Muscle layer of duodenum (tissue), 2 donors: ENCODE results near the gene TTLL11.
"Not testable (repeated sequence)": the region's sequence is repeated elsewhere in the genome, so short reads cannot be mapped to it uniquely, and the experiment has no call there.

ENCODE experiments used
- H3K27ac ChIP-seq: one replicate; pipeline ENCODE4 v1.7.0; 2013; ENCODE audit warnings: mild to moderate bottlenecking, low read length
- H3K27me3 ChIP-seq: one replicate; pipeline ENCODE4 v1.7.0; 2013; ENCODE audit warnings: low read depth, mild to moderate bottlenecking, control low read depth, low read length
- H3K36me3 ChIP-seq, 2 donors: one replicate each; pipeline ENCODE4 v1.7.0; 2013; ENCODE audit warnings: low read length in 2 of 2, control low read depth in 1 of 2, mild to moderate bottlenecking in 1 of 2; ENCODE audit not compliant: insufficient read depth in 2 of 2, control insufficient read depth in 1 of 2
- H3K4me1 ChIP-seq, 2 donors: one replicate each; pipeline ENCODE4 v1.7.0; 2013; ENCODE audit warnings: low read length in 2 of 2, mild to moderate bottlenecking in 2 of 2, control low read depth in 1 of 2, moderate library complexity in 1 of 2; ENCODE audit not compliant: insufficient read depth in 2 of 2, control insufficient read depth in 1 of 2
- H3K4me3 ChIP-seq, 2 donors: one replicate each; pipeline ENCODE4 v1.7.0; 2013; ENCODE audit warnings: low read length in 2 of 2, low read depth in 1 of 2, mild to moderate bottlenecking in 1 of 2
- H3K9me3 ChIP-seq, 2 donors: one replicate each; pipeline ENCODE4 v1.7.0; 2013; ENCODE audit warnings: low read length in 2 of 2, control low read depth in 1 of 2, mild to moderate bottlenecking in 1 of 2; ENCODE audit not compliant: control insufficient read depth in 1 of 2
- donor health status: healthy.

The TTLL11 gene

DNA sequence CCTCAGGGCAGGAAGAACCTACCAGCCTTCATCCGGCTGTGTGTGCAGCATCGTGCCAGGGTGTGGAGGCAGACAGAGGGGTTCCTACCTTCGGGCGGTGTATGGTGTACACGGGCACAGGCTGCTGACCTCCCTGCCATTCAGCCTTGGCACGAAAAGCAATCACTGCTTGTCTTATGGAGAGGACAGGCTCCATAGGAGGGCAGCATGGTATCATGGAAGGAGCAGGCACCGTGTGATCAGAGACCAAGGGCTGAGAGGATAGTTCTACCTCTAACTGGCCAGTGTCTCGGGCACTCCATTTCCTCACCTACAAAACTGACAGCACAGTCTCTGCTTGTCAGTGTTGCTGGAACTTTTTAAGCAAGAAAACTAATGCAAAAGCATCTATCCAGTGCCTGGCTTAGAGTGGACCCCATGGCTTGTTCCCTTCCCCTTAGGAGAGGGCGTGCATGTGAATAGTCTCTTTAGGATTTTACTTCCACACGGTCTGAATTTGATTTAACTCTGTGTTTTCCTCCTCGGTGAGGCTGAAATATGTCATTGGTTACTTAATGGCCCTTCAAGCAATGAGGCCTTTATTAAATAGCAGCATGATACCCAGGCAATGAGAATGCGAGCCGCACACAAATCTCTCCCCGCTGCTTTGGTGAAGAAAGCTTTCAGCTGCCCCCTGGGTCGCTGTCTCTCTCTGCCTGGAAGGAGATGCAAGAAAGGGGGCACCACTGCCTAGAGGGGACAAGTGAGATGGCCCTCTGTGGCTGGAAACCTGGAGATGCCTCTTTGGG lies 22.2 kb downstream of the TTLL11 start:
- Histone ChIP-seq H3K4me3 (no peak overlapping the region), H3K36me3 (peaks cover 3 to 4% of the 10 kb centered on the region in 2 donors), H3K27me3 (no peaks in the 10 kb centered on the region), H3K27ac (no peak overlapping the region), H3K4me1 (peaks cover 2 to 15% of the 10 kb centered on the region in 2 donors), H3K9me3 (no peaks in the 10 kb centered on the region)

DNA sequence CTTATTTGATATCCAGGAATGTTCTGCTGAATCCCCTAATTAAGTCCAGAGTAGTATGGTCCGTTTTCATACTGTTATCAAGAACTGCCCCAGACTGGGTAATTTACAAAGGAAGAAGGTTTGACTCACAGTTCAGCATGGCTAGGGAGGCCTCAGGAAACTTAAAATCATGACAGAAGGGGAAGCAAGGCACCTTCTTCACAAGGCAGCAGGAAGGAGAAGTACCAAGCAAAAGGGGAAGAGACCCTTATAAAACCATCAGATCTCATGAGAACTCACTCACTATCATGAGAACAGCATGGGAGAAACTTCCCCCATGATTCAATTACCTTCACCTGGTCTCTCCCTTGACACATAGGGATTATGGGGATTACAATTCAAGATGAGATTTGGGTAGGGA lies 26.4 kb downstream of the TTLL11 start:
- not testable (repeated sequence) for H3K4me1 ChIP-seq, H3K27me3 ChIP-seq, H3K27ac ChIP-seq, H3K36me3 ChIP-seq, H3K9me3 ChIP-seq, H3K4me3 ChIP-seq

DNA sequence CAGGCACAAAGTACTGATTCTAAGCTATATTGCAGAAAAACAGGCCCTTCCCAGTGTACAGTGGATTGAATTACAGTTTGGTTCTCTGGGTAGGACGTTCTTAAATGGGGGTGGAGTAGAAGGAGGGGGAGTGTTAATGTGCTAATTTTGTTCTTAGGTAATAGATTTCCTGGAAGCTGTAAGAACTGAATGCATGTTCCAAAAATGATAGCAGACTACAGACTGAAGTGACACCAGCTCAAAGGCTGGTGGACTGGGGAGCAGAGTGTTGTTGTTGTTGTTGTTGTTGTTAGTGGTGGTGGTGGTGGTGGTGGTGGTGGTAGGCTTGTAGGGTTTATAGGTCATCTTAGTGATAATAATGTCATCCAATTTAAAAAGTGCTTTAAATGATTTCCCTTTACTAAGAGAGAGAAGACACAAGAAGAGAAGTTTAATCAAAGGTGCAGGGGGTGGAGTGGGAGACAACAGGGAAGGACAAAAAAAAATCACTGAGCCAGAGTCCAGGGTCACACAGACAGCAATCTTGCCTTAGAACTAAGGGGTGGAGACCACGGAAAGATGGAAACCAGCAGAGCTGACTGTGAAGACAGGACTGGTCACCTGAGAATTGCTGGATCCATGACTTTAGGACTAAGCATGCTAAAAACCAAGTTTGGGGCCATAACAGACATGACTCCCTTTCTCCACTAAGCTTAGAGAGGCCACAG lies 27.0 kb downstream of the TTLL11 start:
- H3K27ac ChIP-seq: no peak overlapping the region
- no peaks in the 10 kb centered on the region for H3K9me3 ChIP-seq
- peaks cover 4 to 9% of the 10 kb centered on the region in 2 donors for H3K4me1 ChIP-seq
- peaks cover 3 to 4% of the 10 kb centered on the region in 2 donors for H3K36me3 ChIP-seq
- no peak overlapping the region for H3K4me3 ChIP-seq
- no peaks in the 10 kb centered on the region for H3K27me3 ChIP-seq

DNA sequence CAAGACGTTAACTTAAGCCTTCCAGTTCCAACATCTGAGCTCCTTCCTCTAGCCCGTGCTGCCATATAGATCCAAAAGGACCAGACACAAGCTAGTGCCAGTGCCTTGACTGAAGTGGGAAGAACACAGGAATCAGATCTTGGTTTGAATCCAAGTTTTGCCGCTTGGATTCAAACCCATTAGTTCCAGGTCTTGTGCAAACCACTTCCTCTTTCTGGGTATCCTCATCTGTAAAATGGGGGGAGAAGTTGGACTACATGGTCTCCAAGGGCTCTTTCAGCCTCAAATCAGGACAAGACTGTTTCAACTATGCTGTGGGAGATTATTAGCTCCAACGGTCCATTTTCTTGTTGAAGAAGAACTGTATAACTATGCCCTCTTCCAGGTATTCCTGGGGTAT lies 32.6 kb downstream of the TTLL11 start:
- no peaks in the 10 kb centered on the region for H3K9me3 ChIP-seq
- H3K4me1 ChIP-seq: peaks cover 0 to 9% of the 10 kb centered on the region in 2 donors
- H3K4me3 ChIP-seq: no peak overlapping the region
- H3K27ac ChIP-seq: no peak overlapping the region
- H3K36me3 ChIP-seq: peaks cover 0 to 3% of the 10 kb centered on the region in 2 donors
- no peaks in the 10 kb centered on the region for H3K27me3 ChIP-seq

DNA sequence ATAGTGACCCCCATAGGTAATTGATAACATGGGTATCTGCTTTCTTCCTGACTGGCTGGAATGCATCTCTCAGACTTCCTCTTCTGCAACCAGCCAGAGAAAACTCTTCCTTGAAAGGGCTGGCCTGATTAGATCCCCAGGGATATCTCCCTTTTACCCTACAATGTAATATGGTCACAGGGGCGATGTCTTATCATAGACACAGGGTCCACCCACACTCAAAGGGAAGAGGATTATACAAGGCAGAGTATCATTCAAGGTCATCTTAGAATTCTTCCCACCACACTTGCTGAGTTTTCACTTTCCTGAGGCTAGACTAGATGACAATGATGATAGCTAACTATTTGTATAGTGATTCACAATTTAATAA lies 33.2 kb downstream of the TTLL11 start:
- no peak overlapping the region for H3K4me3 ChIP-seq
- peaks cover 0 to 9% of the 10 kb centered on the region in 2 donors for H3K4me1 ChIP-seq
- no peaks in the 10 kb centered on the region for H3K9me3 ChIP-seq
- peaks cover 0 to 3% of the 10 kb centered on the region in 2 donors for H3K36me3 ChIP-seq
- H3K27ac ChIP-seq: no peak overlapping the region
- H3K27me3 ChIP-seq: no peaks in the 10 kb centered on the region

DNA sequence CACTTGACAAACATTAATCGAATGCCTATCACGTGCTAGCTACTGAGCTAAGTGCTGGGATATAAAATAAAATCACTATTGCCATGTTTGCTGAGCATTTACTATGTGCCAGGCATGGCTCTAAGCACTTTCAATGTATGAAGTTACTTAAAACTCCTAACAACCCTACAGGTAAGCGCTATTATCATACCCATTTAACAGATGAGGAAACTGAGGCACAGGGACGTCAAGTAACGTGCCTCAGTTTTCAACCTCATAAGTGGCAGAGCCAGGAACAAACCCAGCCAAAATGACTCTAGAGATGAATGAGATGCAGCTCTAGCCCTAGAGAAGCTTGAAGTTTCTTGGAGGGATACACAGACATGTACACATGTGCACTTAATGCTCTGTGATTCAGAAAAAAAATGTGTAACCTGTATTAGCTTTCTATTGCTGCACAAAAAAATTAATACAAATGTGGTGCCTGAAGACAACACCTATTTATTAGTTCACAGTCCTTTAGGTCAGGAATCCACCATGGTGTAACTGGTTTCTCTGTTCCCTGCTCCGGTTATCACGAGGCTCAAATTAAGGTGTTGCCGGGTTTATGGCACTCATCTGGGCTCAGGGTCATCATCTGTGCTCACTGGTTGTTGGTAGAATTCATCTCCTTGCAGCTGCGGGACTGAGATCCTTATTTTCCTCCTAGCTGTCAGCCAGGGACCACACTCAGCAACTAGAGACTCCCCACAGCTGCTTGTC lies 33.7 kb downstream of the TTLL11 start:
- Histone ChIP-seq H3K4me1 (peaks cover 0 to 4% of the 10 kb centered on the region in 2 donors), H3K27me3 (no peaks in the 10 kb centered on the region), H3K9me3 (no peaks in the 10 kb centered on the region), H3K4me3 (no peak overlapping the region), H3K36me3 (peaks cover 0 to 3% of the 10 kb centered on the region in 2 donors), H3K27ac (no peak overlapping the region)

DNA sequence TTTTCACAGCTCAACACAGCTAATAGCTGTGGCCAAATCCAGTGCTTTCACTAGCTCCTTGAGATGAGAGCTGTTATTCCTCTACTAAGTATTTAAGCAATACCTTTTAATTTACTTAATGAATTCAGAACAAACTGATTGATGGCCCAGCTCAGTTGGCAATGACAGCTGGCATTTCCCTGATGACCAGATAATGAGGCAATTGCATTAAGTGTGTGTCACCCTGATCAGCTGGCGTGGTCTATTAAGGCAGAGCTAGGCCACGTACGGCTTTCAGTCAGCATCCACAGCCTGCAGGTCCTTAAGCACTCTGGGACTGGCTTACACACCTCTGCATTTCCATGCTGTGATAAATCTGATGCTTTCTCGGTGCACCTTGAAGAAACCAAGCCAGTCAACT lies 34.4 kb downstream of the TTLL11 start:
- H3K9me3 ChIP-seq: no peaks in the 10 kb centered on the region
- no peaks in the 10 kb centered on the region for H3K27me3 ChIP-seq
- H3K4me3 ChIP-seq: no peak overlapping the region
- no peaks in the 10 kb centered on the region for H3K4me1 ChIP-seq
- no peak overlapping the region for H3K27ac ChIP-seq
- peaks cover 0 to 3% of the 10 kb centered on the region in 2 donors for H3K36me3 ChIP-seq

DNA sequence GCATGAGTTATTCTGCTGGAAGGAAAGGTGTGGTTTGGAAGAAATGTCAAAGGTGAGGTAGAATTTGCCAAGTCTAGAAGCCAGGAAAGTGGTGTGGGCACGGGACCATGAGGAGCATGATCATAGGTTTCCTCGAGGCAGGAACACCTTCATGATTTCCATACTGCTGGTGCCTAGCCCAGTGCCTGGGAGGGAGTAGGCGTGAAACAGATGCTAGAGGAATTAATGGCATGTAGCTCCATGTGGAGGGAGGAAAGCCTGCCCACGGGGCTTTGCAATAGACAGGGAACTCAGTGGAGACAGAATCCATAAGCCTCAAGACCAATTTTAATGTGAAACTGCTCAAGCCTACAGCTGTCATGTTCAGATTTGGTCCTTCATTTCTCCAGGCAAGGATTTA lies 35.1 kb downstream of the TTLL11 start:
- Histone ChIP-seq H3K36me3 (peaks cover 0 to 3% of the 10 kb centered on the region in 2 donors), H3K4me1 (no peaks in the 10 kb centered on the region), H3K4me3 (no peak overlapping the region), H3K27me3 (no peaks in the 10 kb centered on the region), H3K9me3 (no peaks in the 10 kb centered on the region), H3K27ac (no peak overlapping the region)

DNA sequence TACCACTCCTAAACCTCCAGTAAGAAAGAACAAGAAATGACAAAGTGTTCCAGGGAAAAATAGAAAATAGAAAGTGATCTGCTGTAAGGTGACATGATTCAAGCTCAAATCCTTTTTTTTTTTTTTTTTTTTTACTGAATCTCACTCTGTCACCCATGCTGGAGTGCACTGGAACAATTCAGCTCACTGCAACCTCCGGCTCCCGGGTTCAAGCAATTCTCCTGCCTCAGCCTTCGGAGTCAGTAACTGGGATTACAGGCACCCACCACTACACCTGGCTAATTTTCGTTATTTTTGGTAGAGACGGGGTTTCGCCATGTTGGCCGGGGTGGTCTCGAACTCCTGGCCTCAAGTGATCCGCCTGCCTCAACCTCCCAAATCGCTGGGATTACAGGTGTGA lies 35.9 kb downstream of the TTLL11 start:
- H3K27ac ChIP-seq: no peak overlapping the region

DNA sequence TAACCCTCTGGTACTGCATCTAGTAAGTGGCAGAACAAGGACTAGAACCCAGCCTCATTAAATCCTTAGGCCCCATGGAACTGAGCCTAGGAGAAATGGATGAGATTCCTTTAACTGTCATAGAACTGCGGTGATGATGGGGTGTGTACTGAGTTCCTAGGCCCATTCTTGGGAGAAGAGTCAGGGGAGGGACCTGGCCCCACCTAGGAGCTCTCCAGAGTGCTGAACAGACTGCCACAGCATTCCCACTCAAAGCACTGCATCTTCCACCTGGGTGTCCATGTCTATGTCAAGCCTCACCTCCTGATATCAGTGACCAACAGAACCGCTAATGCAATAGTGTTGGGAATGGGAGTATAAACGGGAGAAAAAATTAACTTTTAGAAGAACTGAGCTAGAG lies 36.6 kb downstream of the TTLL11 start:
- Histone ChIP-seq H3K4me1 (no peaks in the 10 kb centered on the region), H3K27me3 (no peaks in the 10 kb centered on the region), H3K36me3 (peaks cover 0 to 3% of the 10 kb centered on the region in 2 donors), H3K9me3 (no peaks in the 10 kb centered on the region), H3K4me3 (no peak overlapping the region), H3K27ac (no peak overlapping the region)

More for the DNA sequence above, 35.9 kb downstream of the TTLL11 start:
- Histone ChIP-seq H3K27me3 (no peaks in the 10 kb centered on the region), H3K36me3 (peaks cover 0 to 3% of the 10 kb centered on the region in 2 donors), H3K4me1 (no peaks in the 10 kb centered on the region), H3K9me3 (no peaks in the 10 kb centered on the region), H3K4me3 (no peak overlapping the region)

DNA sequence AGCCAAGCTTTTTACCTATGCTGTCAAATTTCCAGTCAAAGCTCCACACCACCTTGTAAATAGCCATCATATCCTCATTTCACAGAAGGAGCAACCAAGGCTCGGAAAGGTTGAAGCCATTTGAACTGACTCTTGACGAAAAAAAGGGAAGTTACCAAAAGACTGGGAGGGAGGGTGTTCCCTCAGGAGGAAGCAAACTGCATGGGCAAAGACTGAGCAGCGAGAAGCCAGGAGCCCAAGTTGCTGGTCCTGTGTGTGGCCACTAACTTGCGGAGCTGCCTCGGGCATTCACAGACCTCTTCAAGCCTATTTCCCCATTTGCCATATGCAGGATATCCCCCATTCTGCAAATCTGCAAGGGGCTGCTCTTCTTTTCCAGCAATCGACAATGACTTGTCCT lies 37.4 kb downstream of the TTLL11 start:
- H3K4me1 ChIP-seq: no peaks in the 10 kb centered on the region
- no peak overlapping the region for H3K4me3 ChIP-seq
- no peak overlapping the region for H3K27ac ChIP-seq
- H3K36me3 ChIP-seq: peaks cover 0 to 3% of the 10 kb centered on the region in 2 donors
- H3K9me3 ChIP-seq: no peaks in the 10 kb centered on the region
- H3K27me3 ChIP-seq: no peaks in the 10 kb centered on the region
